GM12878 (cell line): Measurements from ENCODE around the gene MAML2. TPM values are rescaled to one million over a fixed set of nuclear protein-coding genes. Genes with fewer than 3 reads are reported as not detected.

Source experiments
- ATAC-seq: fragments of 200-7000 bp; cut with Tn5 transposase; 3 replicates; pipeline ENCODE4 v1.9.1; 2020; ENCODE audit warnings: mild to moderate bottlenecking, moderate library complexity
- BruUV-seq: library from RNA; stranded (reverse); fragments of 400-500 nt; replicated peaks from 2 replicates; lab custom pipeline; 2021; lab: Mats Ljungman, UMichigan
- CTCF ChIA-PET: fragments of 300-600 bp; sonication (Branson Sonifier 250); formaldehyde crosslinking; extraction: SDS; loops from one replicate; lab custom pipeline; 2021; ENCODE audit warnings: inconsistent platforms; lab: Yijun Ruan, JAX
- POLR2A ChIA-PET: fragments of 350-600 bp; formaldehyde crosslinking; extraction: SDS; loops from one replicate; lab custom pipeline; 2021; ENCODE audit warnings: inconsistent platforms; lab: Charles Lee
- RAD21 ChIA-PET: fragments of 300-600 bp; sonication (Branson Sonifier 250); formaldehyde crosslinking; loops from one replicate; lab custom pipeline; 2023; ENCODE audit warnings: antibody characterized with exemption; ENCODE audit not compliant: unreplicated experiment; lab: Charles Lee
- SMC1A ChIA-PET: fragments of 300-600 bp; sonication (Branson Sonifier 250); formaldehyde crosslinking; loops from one replicate; lab custom pipeline; 2023; ENCODE audit not compliant: unreplicated experiment, uncharacterized antibody; lab: Charles Lee
- DNase-seq: peaks from one replicate; pipeline ENCODE4 v3.0.0-alpha.2; 2011; ENCODE audit warnings: low read depth, low spot score
- FAIRE-seq: peaks from 3 replicates; lab custom pipeline; 2011; peaks lifted over from hg19 to GRCh38; lab: Jason Lieb, UNC
- H2AFZ ChIP-seq: 2 replicates; pipeline ENCODE4 v1.6.0; 2011; ENCODE audit warnings: low read depth, low read length, control low read depth; ENCODE audit not compliant: control insufficient read depth
- H3K27ac ChIP-seq: 2 replicates; pipeline ENCODE4 v1.5.1; 2011; ENCODE audit warnings: control low read depth; ENCODE audit not compliant: control insufficient read depth, insufficient read depth
- H3K27me3 ChIP-seq, 2 experiments: replicated peaks in 1 of 2; 2 replicates each; pipeline versions ENCODE4 v1.6.0 to v1.6.1; 2011; ENCODE audit warnings: low read length in 1 of 2; ENCODE audit not compliant: control insufficient read depth in 2 of 2, insufficient read depth in 2 of 2
- H3K36me3 ChIP-seq, 2 experiments: 2 replicates each; pipeline ENCODE4 v1.5.1; 2011; ENCODE audit warnings: low read length in 1 of 2; ENCODE audit not compliant: control insufficient read depth in 2 of 2, insufficient read depth in 2 of 2
- H3K4me1 ChIP-seq: 2 replicates; pipeline ENCODE4 v1.6.1; 2011; ENCODE audit warnings: mild to moderate bottlenecking, low read length, moderate library complexity, mixed read lengths; ENCODE audit not compliant: control insufficient read depth, insufficient read depth
- H3K4me2 ChIP-seq: 2 replicates; pipeline ENCODE4 v1.6.0; 2011; ENCODE audit warnings: control low read depth; ENCODE audit not compliant: control insufficient read depth, insufficient read depth
- H3K4me3 ChIP-seq: fragments of 200-600 bp; sonication (generic); 2 replicates; pipeline ENCODE4 v1.5.1; 2016
- H3K79me2 ChIP-seq: 2 replicates; pipeline ENCODE4 v1.6.0; 2011; ENCODE audit warnings: low read length; ENCODE audit not compliant: control insufficient read depth, insufficient read depth
- H3K9ac ChIP-seq: 2 replicates; pipeline ENCODE4 v1.8.0; 2011; ENCODE audit warnings: low read length, control low read depth, mixed read lengths; ENCODE audit not compliant: control insufficient read depth, insufficient read depth
- H3K9me3 ChIP-seq: replicated peaks from 3 replicates; pipeline ENCODE4 v1.5.1; 2011; ENCODE audit warnings: mild to moderate bottlenecking, low read length; ENCODE audit not compliant: control insufficient read depth, insufficient read depth
- H4K20me1 ChIP-seq: 2 replicates; pipeline ENCODE4 v1.6.0; 2011; ENCODE audit not compliant: control insufficient read depth, insufficient read depth
- CHD1 ChIP-seq: IDR thresholded peaks from 2 replicates; pipeline ENCODE4 v1.6.1; 2012; ENCODE audit warnings: low read depth, low read length, improper control_type of control experiment
- EP300 ChIP-seq, 2 experiments: fragments of 150-350 bp in 1 of 2; IDR thresholded peaks; 2 replicates each; pipeline ENCODE4 v1.6.1; 2011 to 2012; ENCODE audit warnings: low read depth in 2 of 2, low read length in 2 of 2, borderline replicate concordance in 1 of 2, improper control_type of control experiment in 1 of 2, inconsistent platforms in 1 of 2; ENCODE audit not compliant: control insufficient read depth in 1 of 2
- ESRRA ChIP-seq: IDR thresholded peaks from 2 replicates; pipeline ENCODE4 v1.6.1; 2012; ENCODE audit warnings: mild to moderate bottlenecking, low read length, improper control_type of control experiment
- HDAC6 ChIP-seq: fragments of 200-600 bp; sonication (generic); IDR thresholded peaks from one replicate; pipeline ENCODE4 v1.8.0; 2017; ENCODE audit warnings: antibody characterized with exemption; ENCODE audit not compliant: unreplicated experiment
- LARP7 ChIP-seq: fragments of 450-650 bp; IDR thresholded peaks from 2 replicates; pipeline ENCODE4 v1.6.1; 2017; ENCODE audit warnings: mild to moderate bottlenecking
- MEF2B ChIP-seq: fragments of 450-650 bp; IDR thresholded peaks from 2 replicates; pipeline ENCODE4 v1.6.1; 2018; ENCODE audit warnings: mild to moderate bottlenecking, moderate library complexity; ENCODE audit not compliant: partially characterized antibody, poor library complexity, severe bottlenecking
- NBN ChIP-seq: fragments of 450-650 bp; IDR thresholded peaks from 2 replicates; pipeline ENCODE4 v1.6.1; 2016
- NRF1 ChIP-seq: conservative IDR thresholded peaks from 2 replicates; pipeline ENCODE4 v1.6.1; 2011; ENCODE audit warnings: mild to moderate bottlenecking, low read depth, low read length, improper control_type of control experiment
- POU2F2 ChIP-seq: IDR thresholded peaks from 3 replicates; pipeline ENCODE4 v1.6.1; 2011; ENCODE audit warnings: low read depth, mild to moderate bottlenecking, low read length, borderline replicate concordance
- SMAD1 ChIP-seq: fragments of 450-650 bp; IDR thresholded peaks from 2 replicates; pipeline ENCODE4 v1.6.1; 2018; ENCODE audit warnings: mild to moderate bottlenecking, low read depth; ENCODE audit not compliant: partially characterized antibody
- SMC3 ChIP-seq: IDR thresholded peaks from 2 replicates; pipeline ENCODE4 v1.6.1; 2011; ENCODE audit warnings: low read length, improper control_type of control experiment, borderline replicate concordance
- TAF1 ChIP-seq: IDR thresholded peaks from 2 replicates; pipeline ENCODE4 v1.6.1; 2011; ENCODE audit warnings: mild to moderate bottlenecking, low read depth, low read length, borderline replicate concordance
- ZNF274 ChIP-seq: IDR thresholded peaks from one replicate; pipeline ENCODE4 v1.8.0; 2011; ENCODE audit not compliant: insufficient read length, insufficient read depth
- WGBS: methylation state at CpG from one replicate; pipeline ENCODE4 v1.1.6; 2016; ENCODE audit warnings: low lambda C conversion rate; ENCODE audit not compliant: insufficient replicate concordance, insufficient coverage; ENCODE audit errors: missing lambda C conversion rate; 5-methylcytosine and 5-hydroxymethylcytosine counted together
- in situ Hi-C: fragments of 300-500 bp; cut with MboI; formaldehyde crosslinking; loops from 9 replicates; pipeline ENCODE4 v1.14.3; 2018; ENCODE audit warnings: mixed read lengths
- intact Hi-C: fragments of 100-400 bp; cut with micrococcal nuclease; formaldehyde crosslinking; loops from one replicate; pipeline ENCODE4 v1.14.2; 2022; ENCODE audit not compliant: unreplicated experiment
- polyA plus RNA-seq, 11 experiments: library from polyadenylated mRNA; depleted of rRNA in 4 of 11; unstranded in 6 of 11; stranded (reverse) in 5 of 11; fragments of >200 nt; fragmentation: Nextera tagmentation in 4 of 11; fragmentation: Illumina TruSeq in 1 of 11; extraction: Ambion mirVana in 4 of 11; extraction: Trizol in 1 of 11; gene quantifications; 1 replicate in 1 of 11; 2 replicates in 10 of 11; pipeline versions ENCODE4 v1.2.1 to v1.2.3, GENCODE V29; 2011 to 2016; ENCODE audit warnings: inconsistent platforms in 2 of 11, missing spikeins in 2 of 11, low read depth in 1 of 11
- total RNA-seq, 4 experiments: library from RNA; depleted of rRNA in 3 of 4; stranded (reverse); fragments of >200 nt in 3 of 4; fragmentation: Illumina TruSeq in 1 of 4; extraction: Trizol in 1 of 4; gene quantifications; 2 replicates each; pipeline versions ENCODE4 v1.2.1 to v1.2.3, GENCODE V29; 2013 to 2021
- TF ChIP-seq, protein P1 (sequence below): fragments of 450-650 bp; conservative IDR thresholded peaks from 2 replicates; pipeline ENCODE4 v1.6.1; 2017; ENCODE audit warnings: mild to moderate bottlenecking, moderate library complexity
- TF ChIP-seq, protein P2 (sequence below): fragments of 450-650 bp; IDR thresholded peaks from 2 replicates; pipeline ENCODE4 v1.6.1; 2017; ENCODE audit warnings: mild to moderate bottlenecking
- TF ChIP-seq, protein P3 (sequence below): fragments of 450-650 bp; IDR thresholded peaks from 2 replicates; pipeline ENCODE4 v1.6.1; 2014; ENCODE audit warnings: mild to moderate bottlenecking

Gene MAML2
- total and polyA plus RNA-seq, 10 of the 15 experiments (the other 5 are each of a cell fraction or from before 2014, with no cell fraction given): 2.5 to 15.1 (median 12.0) TPM

DNA sequence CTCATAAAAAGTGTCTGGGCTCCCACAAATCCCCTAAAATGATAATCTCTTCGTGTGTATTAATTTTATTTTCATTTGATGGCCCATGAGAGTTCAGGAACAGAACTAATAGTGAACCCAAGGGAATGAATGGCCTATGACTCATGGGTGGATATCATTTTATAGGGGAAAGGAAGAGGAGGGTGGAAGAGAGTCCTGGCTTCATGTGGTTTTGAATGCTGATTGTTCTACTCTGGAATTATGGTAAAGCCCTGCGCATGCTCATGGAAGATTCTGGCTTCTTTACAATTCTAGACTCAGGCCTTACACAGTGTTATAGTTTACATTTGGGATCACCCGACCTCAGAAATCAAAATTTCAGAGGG, 35.2 kb downstream of the MAML2 start (continued):
- no peak for TF ChIP-seq SMAD1
- no peak for TF ChIP-seq NRF1
- no peak for TF ChIP-seq SMC3
- TF ChIP-seq LARP7: no peak
- no peak for TF ChIP-seq NBN
- TF ChIP-seq TAF1: no peak
- no peak for TF ChIP-seq ESRRA
- TF ChIP-seq HDAC6: no peak

DNA sequence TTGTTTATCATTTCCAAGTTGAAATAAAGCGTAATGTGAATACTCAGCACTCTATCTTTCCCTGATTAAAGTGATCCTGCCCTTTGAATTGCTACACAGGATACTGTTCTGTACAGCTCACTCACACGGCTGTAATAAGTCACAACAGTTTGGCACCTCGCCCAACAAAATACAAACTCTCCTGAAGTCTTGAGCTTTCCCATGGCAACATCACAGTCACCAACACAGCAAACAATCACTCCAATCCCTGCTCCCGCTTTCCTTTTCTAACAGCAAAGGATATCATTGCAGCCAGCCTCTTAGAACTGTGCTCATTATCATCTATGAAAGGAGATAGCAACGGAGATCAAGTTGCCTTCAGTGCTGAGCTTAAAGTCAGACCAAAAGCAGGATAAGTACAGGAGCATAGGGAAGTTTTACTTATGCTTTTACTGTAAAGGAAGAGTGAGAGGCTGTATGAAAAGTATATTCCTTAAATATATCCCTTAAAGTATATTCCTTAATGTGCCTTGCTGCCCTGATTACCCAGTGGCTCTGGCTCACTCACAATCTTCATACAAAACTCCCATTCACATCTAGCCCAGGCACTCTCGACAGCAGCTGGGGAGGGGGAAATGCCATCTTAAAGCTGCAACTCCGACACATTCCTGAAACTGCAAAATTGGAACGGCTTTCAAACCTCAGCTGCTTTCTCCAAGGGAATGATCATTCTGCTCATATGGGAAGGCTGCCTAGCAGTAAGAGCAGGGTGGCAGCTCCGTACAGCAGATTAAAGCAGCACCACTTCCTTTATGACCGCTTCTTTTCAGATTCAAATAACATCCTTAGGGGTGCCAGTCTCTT, 35.8 kb downstream of the MAML2 start:
- Histone ChIP-seq H3K36me3 (no peaks in the 10 kb centered on the region), H2AFZ (no peak overlapping the region), H3K9ac (no peak overlapping the region), H3K9me3 (no peaks in the 10 kb centered on the region), H3K4me1 (no peaks in the 10 kb centered on the region), H3K4me2 (no peak overlapping the region), H3K27me3 (no peaks in the 10 kb centered on the region), H3K27ac (no peak overlapping the region), H4K20me1 (no peaks in the 10 kb centered on the region; the same call in 1 of the 2 replicates), H3K79me2 (peaks cover 40% of the 10 kb centered on the region), H3K4me3 (no peak overlapping the region)
- FAIRE-seq (no peak), DNase-seq (no peak), ATAC-seq (no peak)
- ChIA-PET CTCF (interaction anchor here (0.5 to 2.1 kb wide), 5 partner anchors 7 to 1078 kb away, joined by 3 to 6 read pairs (median 4); partner anchors contain the start of gene MAML2), POLR2A (no interaction called here), RAD21 (interaction anchor here (1.2 kb wide), 2 partner anchors 13 to 31 kb away, joined by 3 read pairs; no protein-coding TSS in a partner anchor), SMC1A (interaction anchor here (0.9 to 2.2 kb wide), 4 partner anchors 13 to 30 kb away, joined by 3 to 8 read pairs (median 6); no protein-coding TSS in a partner anchor)
- no TSS peak for BruUV-seq
- 85% methylated on average over 10 of the region's 10 CpGs for WGBS
- intact Hi-C loops (no loop called here), in situ Hi-C loops (no loop called here)
- TF ChIP-seq, protein P1, sequence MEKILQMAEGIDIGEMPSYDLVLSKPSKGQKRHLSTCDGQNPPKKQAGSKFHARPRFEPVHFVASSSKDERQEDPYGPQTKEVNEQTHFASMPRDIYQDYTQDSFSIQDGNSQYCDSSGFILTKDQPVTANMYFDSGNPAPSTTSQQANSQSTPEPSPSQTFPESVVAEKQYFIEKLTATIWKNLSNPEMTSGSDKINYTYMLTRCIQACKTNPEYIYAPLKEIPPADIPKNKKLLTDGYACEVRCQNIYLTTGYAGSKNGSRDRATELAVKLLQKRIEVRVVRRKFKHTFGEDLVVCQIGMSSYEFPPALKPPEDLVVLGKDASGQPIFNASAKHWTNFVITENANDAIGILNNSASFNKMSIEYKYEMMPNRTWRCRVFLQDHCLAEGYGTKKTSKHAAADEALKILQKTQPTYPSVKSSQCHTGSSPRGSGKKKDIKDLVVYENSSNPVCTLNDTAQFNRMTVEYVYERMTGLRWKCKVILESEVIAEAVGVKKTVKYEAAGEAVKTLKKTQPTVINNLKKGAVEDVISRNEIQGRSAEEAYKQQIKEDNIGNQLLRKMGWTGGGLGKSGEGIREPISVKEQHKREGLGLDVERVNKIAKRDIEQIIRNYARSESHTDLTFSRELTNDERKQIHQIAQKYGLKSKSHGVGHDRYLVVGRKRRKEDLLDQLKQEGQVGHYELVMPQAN: no peak
- TF ChIP-seq EP300 (IDR thresholded peaks at IDR 0.05; ENCODE audit: borderline replicate concordance in 1 of 2, control insufficient read depth in 1 of 2, low read depth in 2 of 2, low read length in 2 of 2): no peak
- no peak for TF ChIP-seq CHD1
- no peak for TF ChIP-seq ZNF274
- TF ChIP-seq, protein P2, sequence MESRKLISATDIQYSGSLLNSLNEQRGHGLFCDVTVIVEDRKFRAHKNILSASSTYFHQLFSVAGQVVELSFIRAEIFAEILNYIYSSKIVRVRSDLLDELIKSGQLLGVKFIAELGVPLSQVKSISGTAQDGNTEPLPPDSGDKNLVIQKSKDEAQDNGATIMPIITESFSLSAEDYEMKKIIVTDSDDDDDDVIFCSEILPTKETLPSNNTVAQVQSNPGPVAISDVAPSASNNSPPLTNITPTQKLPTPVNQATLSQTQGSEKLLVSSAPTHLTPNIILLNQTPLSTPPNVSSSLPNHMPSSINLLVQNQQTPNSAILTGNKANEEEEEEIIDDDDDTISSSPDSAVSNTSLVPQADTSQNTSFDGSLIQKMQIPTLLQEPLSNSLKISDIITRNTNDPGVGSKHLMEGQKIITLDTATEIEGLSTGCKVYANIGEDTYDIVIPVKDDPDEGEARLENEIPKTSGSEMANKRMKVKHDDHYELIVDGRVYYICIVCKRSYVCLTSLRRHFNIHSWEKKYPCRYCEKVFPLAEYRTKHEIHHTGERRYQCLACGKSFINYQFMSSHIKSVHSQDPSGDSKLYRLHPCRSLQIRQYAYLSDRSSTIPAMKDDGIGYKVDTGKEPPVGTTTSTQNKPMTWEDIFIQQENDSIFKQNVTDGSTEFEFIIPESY: no peak
- TF ChIP-seq POU2F2: no peak
- TF ChIP-seq MEF2B: no peak
- TF ChIP-seq, protein P3, sequence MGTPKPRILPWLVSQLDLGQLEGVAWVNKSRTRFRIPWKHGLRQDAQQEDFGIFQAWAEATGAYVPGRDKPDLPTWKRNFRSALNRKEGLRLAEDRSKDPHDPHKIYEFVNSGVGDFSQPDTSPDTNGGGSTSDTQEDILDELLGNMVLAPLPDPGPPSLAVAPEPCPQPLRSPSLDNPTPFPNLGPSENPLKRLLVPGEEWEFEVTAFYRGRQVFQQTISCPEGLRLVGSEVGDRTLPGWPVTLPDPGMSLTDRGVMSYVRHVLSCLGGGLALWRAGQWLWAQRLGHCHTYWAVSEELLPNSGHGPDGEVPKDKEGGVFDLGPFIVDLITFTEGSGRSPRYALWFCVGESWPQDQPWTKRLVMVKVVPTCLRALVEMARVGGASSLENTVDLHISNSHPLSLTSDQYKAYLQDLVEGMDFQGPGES: no peak
